ENCODE results near the gene NEMP1.

DNA sequence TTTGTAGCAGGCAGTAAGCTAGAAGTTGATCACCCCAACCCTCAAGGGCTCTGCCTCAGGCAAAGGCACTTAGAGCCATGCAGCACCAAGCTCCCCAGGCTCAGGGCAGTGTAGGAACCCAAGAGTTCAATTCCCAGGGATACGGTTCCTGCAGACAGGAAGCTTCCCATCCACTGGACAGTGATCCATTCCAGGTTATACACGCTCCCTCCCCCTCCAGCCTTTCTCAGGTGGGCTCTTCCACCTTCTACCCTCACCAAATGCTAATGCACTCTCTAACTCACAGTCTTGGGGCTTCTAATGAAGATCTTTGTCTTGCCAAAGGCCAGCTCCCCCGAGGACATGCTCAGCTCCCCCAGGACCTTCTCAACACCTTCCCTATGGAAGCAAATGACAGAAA is 41.3 kb downstream of the NEMP1 start:
- no peak for TF ChIP-seq POLR2AphosphoS5 (IDR thresholded peaks at IDR 0.05; ENCODE audit: borderline replicate concordance, low read depth, low read length)
- no peak for TF ChIP-seq EZH2 (IDR thresholded peaks at IDR 0.05)
- TF ChIP-seq FOXP2 (optimal IDR thresholded peaks at IDR 0.05; ENCODE audit: control extremely low read depth, extremely low read length, insufficient read depth): no peak
